ENCODE results near the gene SF3B4.

DNA sequence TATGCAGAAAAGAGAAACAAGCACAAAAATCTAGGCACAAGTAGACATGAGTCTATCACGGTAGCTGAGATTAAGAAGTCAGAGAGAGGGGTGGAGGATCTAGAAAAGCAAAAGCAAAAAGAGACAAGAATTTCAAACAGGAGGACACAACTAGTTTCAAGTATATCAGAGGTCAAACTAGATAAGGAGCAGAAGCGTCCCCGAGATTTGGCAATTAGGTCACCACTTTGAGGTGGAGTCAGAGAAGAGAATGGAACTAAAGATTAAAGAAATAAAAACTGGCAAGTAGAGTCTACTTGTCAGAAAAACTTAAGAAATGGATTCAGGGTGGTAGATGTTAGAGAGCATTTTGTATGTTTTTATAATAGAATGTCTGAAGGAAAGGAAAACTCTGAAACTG, 2.3 kb downstream of the SF3B4 start:
- TF ChIP-seq, protein P1, sequence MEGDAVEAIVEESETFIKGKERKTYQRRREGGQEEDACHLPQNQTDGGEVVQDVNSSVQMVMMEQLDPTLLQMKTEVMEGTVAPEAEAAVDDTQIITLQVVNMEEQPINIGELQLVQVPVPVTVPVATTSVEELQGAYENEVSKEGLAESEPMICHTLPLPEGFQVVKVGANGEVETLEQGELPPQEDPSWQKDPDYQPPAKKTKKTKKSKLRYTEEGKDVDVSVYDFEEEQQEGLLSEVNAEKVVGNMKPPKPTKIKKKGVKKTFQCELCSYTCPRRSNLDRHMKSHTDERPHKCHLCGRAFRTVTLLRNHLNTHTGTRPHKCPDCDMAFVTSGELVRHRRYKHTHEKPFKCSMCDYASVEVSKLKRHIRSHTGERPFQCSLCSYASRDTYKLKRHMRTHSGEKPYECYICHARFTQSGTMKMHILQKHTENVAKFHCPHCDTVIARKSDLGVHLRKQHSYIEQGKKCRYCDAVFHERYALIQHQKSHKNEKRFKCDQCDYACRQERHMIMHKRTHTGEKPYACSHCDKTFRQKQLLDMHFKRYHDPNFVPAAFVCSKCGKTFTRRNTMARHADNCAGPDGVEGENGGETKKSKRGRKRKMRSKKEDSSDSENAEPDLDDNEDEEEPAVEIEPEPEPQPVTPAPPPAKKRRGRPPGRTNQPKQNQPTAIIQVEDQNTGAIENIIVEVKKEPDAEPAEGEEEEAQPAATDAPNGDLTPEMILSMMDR (IDR thresholded peaks at IDR 0.05; ENCODE audit: low read depth, low read length, missing input control): no peak
- TF ChIP-seq, protein P2, sequence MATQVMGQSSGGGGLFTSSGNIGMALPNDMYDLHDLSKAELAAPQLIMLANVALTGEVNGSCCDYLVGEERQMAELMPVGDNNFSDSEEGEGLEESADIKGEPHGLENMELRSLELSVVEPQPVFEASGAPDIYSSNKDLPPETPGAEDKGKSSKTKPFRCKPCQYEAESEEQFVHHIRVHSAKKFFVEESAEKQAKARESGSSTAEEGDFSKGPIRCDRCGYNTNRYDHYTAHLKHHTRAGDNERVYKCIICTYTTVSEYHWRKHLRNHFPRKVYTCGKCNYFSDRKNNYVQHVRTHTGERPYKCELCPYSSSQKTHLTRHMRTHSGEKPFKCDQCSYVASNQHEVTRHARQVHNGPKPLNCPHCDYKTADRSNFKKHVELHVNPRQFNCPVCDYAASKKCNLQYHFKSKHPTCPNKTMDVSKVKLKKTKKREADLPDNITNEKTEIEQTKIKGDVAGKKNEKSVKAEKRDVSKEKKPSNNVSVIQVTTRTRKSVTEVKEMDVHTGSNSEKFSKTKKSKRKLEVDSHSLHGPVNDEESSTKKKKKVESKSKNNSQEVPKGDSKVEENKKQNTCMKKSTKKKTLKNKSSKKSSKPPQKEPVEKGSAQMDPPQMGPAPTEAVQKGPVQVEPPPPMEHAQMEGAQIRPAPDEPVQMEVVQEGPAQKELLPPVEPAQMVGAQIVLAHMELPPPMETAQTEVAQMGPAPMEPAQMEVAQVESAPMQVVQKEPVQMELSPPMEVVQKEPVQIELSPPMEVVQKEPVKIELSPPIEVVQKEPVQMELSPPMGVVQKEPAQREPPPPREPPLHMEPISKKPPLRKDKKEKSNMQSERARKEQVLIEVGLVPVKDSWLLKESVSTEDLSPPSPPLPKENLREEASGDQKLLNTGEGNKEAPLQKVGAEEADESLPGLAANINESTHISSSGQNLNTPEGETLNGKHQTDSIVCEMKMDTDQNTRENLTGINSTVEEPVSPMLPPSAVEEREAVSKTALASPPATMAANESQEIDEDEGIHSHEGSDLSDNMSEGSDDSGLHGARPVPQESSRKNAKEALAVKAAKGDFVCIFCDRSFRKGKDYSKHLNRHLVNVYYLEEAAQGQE (IDR thresholded peaks at IDR 0.05): no peak
- TF ChIP-seq GABPA (IDR thresholded peaks at IDR 0.05 in 1 of 2, conservative IDR thresholded peaks at IDR 0.05 in 1 of 2) (no peak), SP1 (IDR thresholded peaks at IDR 0.05) (no peak), YY1 (IDR thresholded peaks at IDR 0.05) (no peak), JUND (IDR thresholded peaks at IDR 0.05) (no peak), TAF1 (conservative IDR thresholded peaks at IDR 0.05) (no peak), RXRA (IDR thresholded peaks at IDR 0.05) (no peak)
- TF ChIP-seq, protein P3, sequence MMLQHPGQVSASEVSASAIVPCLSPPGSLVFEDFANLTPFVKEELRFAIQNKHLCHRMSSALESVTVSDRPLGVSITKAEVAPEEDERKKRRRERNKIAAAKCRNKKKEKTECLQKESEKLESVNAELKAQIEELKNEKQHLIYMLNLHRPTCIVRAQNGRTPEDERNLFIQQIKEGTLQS (IDR thresholded peaks at IDR 0.05): no peak

Data from liver (tissue), 3 donors.